Measurements from ENCODE around the gene ZDHHC7.

ZDHHC7 gene

GRCh38 chr16:85029981-85030401 lies 18.7 kb upstream of the ZDHHC7 start:
- CTCF ChIA-PET: interaction anchor here (1.0 to 1.7 kb wide), 3 partner anchors 32 to 524 kb away, joined by 3 read pairs; no protein-coding TSS in a partner anchor
- POLR2A ChIA-PET: no interaction called here
- TF ChIP-seq CTCF (IDR thresholded peaks at IDR 0.05; ENCODE audit: control extremely low read depth, extremely low read depth, low read depth, missing control alignments): no peak
- DNase-seq (ENCODE audit: extremely low spot score): no peak

DNA sequence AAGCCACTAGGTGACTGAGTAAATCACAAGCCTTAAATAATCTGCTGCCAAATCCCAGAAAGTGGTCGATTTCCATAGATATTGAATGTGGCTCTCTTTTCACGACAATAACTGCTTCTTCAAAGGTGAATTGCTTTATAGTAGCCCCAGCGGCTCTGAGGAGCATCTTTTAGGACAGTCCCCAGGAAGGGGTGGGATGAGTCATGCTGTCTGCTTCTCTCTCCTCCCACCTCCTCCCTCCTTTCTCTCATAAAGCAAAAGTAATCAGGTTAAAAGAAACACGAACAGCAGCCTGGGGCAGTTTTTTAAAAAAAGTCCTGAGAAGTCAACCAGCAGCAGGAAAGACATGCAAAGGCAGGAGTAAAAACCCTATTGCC lies 18.1 kb upstream of the ZDHHC7 start:
- DNase-seq (ENCODE audit: extremely low spot score): peak; percentile 73
- POLR2A ChIA-PET: no interaction called here

DNA sequence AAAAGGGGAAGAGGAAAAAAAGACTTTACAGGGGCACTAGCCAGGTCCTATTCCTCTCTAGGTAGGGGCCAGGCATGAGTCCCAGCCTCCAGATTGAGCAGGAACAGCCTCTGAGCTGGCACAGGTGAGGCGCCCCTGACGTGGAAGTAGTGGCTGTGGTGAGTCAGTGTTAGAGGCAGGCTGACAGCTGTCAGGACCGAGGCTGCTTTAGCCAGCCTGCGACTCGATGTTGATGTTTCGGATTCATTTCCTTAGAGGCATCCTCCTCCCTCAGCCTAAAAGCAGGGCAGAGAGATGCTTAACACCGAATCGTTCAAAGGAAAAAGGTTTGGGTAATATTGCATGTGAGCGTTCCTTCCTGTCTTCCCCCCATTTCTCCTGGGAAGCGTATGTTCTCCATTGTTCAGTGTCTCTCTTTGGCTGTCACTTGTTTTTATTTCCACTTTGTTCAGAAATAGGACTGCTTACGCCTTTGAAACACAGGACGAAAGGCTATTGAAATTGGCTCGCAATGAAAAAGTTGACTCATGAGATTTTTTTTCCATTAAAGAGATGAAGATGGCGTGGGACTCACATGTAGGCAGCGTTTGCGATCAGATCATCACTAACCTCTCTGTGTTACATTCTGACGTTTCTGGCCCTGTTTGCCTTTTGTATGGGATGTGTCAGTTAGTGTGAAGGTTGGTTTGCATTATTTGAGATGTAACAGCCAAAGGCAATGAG lies 17.5 kb upstream of the ZDHHC7 start:
- TF ChIP-seq CTCF (IDR thresholded peaks at IDR 0.05; ENCODE audit: control extremely low read depth, extremely low read depth, low read depth, missing control alignments): no peak
- ChIA-PET POLR2A (interaction anchor here (0.6 kb wide), 1 partner anchor 327 kb away, joined by 7 read pairs; no protein-coding TSS in a partner anchor), CTCF (interaction anchor here (1.1 to 2.5 kb wide), 3 partner anchors 37 to 274 kb away, joined by 3 to 21 read pairs (median 5); no protein-coding TSS in a partner anchor)
- DNase-seq (ENCODE audit: extremely low spot score): peak; percentile 46

More for the DNA sequence above, 18.1 kb upstream of the ZDHHC7 start:
- CTCF ChIA-PET: interaction anchor here (1.1 kb wide), 1 partner anchor 36 kb away, joined by 3 read pairs; no protein-coding TSS in a partner anchor
- TF ChIP-seq CTCF (IDR thresholded peaks at IDR 0.05; ENCODE audit: control extremely low read depth, extremely low read depth, low read depth, missing control alignments): no peak

DNA sequence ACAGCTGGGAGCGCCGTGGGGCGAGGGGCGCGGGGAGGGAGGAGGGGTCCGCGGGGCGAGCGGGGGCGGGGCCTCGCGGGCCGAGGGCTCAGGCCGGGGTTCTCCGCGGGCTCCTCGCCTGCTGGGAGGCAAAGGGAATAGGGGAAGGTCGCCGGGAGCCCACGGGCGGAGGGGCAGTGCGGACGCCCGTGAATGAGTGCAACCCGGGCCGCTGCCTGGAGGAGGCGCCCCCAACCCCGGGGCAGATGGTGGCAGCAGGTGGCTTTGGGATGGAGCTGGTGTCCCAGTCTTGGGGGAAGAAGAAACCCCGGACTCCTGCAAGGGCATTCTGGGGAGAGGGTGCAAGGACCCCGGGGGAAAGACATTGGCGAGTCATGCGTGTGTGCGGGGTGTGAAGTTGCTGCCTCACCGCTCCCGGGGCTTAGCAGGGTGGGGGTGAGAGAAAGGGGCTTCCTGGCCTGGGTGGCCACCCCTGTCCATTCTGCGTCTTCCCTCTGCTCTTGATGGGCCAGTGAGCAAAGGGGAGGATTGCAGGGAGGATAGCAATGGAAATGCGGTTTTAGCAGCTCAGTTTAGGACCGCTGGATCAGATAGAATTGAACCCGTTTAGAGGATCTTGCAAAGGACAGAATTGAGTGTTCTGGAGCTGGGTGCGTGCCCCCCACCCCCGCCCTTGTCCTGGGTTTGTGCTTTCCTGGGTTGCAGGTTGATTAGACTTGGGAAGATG lies 16.8 kb upstream of the ZDHHC7 start:
- ChIA-PET POLR2A (interaction anchor here (0.9 kb wide), 1 partner anchor 17 kb away, joined by 3 read pairs; the partner anchor contains the start of gene ZDHHC7), CTCF (interaction anchor here (0.8 to 2.5 kb wide), 7 partner anchors 12 to 274 kb away, joined by 3 to 21 read pairs (median 5); partner anchors contain the start of gene ZDHHC7)
- no peak for DNase-seq (ENCODE audit: extremely low spot score)

GRCh38 chr16:85027349-85027957 lies 16.1 kb upstream of the ZDHHC7 start, which contains the start of gene KIAA0513:
KIAA0513 (plus strand) TSS chr16:85027795; CDS start chr16:85067072, 39,277 bp downstream.
- CTCF ChIA-PET: interaction anchor here (0.8 to 2.5 kb wide), 10 partner anchors 10 to 273 kb away, joined by 3 to 21 read pairs (median 4); partner anchors contain the start of gene ZDHHC7
- peak; percentile 31 for TF ChIP-seq CTCF (IDR thresholded peaks at IDR 0.05; ENCODE audit: control extremely low read depth, extremely low read depth, low read depth, missing control alignments)
- POLR2A ChIA-PET: interaction anchor here (0.9 kb wide), 1 partner anchor 17 kb away, joined by 3 read pairs; the partner anchor contains the start of gene ZDHHC7
- peak; percentile 99 for DNase-seq (ENCODE audit: extremely low spot score)

More for the DNA sequence above, 16.8 kb upstream of the ZDHHC7 start:
- TF ChIP-seq CTCF (IDR thresholded peaks at IDR 0.05; ENCODE audit: control extremely low read depth, extremely low read depth, low read depth, missing control alignments): peak; percentile 33

- no peak for DNase-seq (ENCODE audit: extremely low spot score)
- TF ChIP-seq CTCF (IDR thresholded peaks at IDR 0.05; ENCODE audit: control extremely low read depth, extremely low read depth, low read depth, missing control alignments): no peak
- ChIA-PET POLR2A (no interaction called here), CTCF (interaction anchor here (0.7 to 2.5 kb wide), 10 partner anchors 9 to 64 kb away, joined by 3 to 21 read pairs (median 4); partner anchors contain the start of gene ZDHHC7)
These were observed 15.4 kb upstream of the ZDHHC7 start for GRCh38 chr16:85026703-85027102.

All from GM10248 (cell line).